Uterus (tissue), 2 donors: ENCODE measurements around the gene CDX1.

Experiments used
- POLR2A ChIP-seq, 2 donors: fragments of 450-650 bp; IDR thresholded peaks; one replicate each; pipeline ENCODE4 v1.6.1; 2016; ENCODE audit warnings: antibody characterized with exemption in 2 of 2, mild to moderate bottlenecking in 1 of 2, moderate library complexity in 1 of 2
- TF ChIP-seq, protein P1 (sequence below), 4 experiments: fragments of 200-600 bp in 2 of 4; fragments of 450-650 bp in 2 of 4; sonication (generic) in 2 of 4; IDR thresholded peaks; one replicate each; pipeline ENCODE4 v1.5.1; 2016 to 2019; ENCODE audit warnings: antibody characterized with exemption in 4 of 4, mild to moderate bottlenecking in 2 of 4, moderate library complexity in 1 of 4

DNA sequence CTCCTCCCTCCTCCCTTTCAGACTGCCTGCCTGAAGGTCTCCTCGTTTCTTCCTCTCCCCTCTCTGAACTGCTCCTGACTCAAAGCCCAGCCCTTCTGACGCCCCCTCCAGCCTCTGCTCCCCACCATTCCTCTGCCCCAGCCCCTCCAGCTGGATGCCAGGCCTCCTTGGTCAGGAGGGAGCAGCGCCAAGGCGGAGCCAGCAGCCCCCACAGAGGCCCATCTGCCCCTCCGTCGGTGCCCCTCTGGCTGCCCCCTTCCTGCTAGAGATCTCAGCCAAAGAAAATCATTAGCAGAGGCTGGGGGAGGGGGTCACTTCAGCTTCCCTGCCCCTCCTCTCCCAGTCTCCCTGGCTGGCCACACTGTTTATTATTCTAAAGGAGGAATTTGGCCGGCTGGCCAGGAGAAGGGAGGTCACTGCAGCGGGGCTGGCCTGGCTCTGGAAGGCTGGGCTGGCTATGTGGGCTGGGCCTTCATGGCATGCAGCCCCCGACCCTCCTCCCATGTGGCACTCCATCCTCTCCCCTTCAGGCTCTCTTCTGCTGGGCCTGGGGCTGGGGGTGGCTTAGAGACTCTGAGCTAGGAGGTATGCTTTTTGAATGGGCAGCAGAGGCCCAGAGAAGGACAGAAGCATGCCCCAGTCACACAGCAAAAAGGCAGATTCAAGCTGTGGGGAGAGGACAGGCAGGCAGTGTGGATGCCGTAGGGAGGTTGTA is 27.9 kb upstream of the CDX1 start:
- TF ChIP-seq, protein P1, sequence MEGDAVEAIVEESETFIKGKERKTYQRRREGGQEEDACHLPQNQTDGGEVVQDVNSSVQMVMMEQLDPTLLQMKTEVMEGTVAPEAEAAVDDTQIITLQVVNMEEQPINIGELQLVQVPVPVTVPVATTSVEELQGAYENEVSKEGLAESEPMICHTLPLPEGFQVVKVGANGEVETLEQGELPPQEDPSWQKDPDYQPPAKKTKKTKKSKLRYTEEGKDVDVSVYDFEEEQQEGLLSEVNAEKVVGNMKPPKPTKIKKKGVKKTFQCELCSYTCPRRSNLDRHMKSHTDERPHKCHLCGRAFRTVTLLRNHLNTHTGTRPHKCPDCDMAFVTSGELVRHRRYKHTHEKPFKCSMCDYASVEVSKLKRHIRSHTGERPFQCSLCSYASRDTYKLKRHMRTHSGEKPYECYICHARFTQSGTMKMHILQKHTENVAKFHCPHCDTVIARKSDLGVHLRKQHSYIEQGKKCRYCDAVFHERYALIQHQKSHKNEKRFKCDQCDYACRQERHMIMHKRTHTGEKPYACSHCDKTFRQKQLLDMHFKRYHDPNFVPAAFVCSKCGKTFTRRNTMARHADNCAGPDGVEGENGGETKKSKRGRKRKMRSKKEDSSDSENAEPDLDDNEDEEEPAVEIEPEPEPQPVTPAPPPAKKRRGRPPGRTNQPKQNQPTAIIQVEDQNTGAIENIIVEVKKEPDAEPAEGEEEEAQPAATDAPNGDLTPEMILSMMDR (IDR thresholded peaks at IDR 0.05), result no peak
- TF ChIP-seq POLR2A (IDR thresholded peaks at IDR 0.05), result no peak
